ENCODE data around the gene MRPL37.

Gene MRPL37

DNA sequence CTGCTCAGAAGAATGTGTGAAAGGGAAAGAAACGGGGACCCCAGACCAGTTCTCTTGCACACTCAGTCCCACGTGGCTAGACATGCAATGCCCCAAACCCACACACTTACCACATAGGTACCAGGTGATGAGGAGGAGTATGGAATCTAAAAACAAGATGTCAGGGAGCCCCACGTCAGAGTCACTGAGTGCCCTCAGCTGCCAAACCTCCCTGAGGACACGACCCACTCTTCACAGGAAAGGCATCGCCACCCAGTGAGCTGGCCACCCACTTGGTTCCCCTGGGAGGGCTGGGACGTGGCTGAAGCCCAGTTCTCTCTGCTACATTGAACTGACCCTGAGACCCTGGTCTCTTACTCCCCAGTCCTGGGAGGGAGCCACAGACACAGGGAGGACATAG is 41.4 kb downstream of the MRPL37 start:
- DNase-seq: no peak

DNA sequence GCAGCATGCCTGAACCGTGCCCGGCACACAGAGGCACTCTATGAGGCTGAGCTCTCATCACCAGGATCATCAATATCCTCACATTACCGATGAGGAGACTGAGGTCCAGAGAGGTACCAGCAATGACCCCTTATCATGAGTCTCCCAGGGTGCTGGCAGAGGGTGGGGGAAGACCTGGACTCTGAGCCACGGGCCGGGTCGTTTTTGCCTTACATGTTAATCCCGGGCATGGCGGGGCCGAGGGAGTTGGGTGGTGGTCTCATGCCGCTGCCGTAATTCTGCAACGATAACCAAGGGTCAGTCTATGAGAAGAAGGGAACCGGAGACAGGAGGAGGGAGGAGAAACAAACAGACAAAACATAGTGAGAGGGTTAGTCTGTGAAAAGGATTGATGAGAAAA is 43.1 kb downstream of the MRPL37 start:
- no peak for DNase-seq

DNA sequence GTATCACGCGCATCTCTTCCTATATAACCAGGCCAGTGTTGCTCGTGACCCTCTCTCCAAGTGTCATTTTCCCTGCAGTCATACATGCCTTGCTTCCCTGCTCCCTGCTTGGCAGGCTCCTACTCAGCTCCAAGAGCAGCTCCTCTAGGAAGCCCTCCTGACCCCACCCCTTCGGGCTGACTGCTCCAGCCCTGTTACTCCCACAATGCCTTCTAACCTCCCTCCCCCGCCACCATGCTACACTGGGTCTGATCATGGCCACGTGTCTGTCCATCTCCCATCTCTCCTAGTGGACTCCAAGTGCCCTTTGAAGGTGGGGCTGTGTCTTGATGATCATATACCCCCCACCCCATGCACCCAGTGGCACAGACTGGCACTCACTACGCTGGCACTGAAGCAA is 44.7 kb downstream of the MRPL37 start:
- no peak for DNase-seq

DNA sequence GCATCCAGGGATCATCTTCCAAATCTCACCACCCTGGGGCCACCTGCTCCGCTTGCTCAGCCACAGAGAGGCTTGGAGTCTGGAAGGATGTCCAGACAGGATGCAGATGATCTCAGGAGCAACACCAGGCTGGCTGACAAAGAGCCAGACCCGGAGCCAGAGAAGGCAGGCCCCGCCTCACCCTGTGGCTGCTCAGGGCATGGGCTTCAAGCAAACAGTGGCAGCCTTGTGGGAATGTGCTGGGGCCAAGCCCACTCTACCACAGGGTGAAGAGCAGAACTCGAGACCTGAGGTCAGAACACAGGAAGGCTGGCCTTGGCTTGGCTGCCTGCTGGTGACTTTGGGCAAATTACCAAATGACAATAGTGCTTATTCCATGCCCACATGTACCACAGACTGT is 45.5 kb downstream of the MRPL37 start:
- no peak for DNase-seq

DNA sequence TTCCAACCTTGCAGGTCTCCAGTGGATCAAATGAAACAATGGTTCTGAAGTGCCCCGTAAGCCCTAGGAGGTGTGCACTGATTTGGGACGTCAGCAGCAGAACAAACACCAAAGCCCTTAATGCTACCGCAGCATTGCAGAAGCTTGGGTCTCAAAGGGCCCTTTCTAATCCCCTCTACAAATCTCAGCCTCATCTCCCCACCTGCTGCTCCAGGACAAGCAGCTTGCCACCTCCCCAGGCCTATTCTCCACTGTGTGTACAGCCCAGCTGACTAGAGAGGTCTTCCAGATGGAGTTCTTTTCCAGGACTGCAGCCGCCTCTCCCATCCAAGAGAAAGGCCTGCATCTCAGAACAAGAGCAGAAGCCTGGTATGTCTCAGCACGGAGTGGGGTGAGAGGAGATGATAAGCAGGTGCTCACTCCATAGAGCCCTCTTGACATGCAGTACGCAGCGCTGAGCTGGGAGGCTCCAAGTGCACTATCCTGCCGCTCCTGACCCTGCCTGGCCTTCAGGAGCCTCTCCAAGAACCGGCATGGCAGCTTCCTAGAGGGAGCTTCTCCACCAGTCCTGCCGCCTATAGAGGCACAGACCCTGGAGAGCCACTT is 46.3 kb downstream of the MRPL37 start:
- no peak for DNase-seq

DNA sequence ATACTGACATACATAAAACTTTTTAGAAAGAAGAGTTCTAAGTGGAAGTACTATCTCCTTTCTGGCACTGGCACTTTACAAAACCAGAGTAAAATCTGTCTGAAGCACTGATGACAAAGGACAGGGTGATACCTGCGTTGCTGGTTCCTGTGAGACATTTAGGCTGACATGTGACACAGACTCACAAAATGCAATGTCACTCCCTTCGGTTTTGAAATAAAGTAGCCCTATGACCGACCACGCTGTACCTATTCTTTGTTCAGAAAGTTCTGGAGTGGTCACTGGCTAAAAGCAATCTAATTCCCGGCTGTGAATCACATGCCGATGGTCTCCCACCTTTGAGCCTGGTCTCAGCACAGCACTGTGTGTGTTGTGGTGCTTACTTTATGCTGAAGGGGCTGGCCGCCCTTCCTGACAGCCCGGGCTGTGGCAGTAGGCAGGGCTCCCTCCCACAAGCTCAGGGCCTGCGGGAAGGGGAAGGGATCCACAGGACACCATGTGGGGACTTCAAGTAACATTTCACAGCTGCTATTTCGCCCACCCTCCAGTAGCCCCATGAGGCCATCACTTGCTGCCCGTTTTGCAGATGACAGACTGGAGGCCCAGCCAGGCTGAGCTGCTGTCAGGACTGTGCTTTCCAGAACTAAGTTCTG is 48.0 kb downstream of the MRPL37 start:
- no peak for DNase-seq

DNA sequence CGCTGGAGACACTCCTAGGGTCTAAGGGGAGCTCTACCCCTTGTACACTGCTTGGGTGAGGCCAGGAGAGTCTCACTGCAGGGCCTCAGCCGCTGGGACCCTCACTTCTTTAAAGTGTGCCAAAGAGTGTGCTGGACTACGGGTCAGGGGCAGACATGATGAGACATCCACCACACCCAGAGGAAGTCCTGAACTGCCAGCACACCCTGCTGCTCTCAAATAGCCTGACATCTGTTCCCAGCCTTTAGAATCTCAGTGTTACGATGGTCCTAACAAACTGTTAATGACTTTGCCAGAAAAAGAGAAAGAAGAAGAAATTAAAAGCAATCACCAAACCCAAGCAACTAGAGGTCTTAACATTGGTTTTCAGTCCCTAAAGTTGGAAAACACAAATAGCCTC is 49.0 kb downstream of the MRPL37 start:
- DNase-seq: no peak

DNA sequence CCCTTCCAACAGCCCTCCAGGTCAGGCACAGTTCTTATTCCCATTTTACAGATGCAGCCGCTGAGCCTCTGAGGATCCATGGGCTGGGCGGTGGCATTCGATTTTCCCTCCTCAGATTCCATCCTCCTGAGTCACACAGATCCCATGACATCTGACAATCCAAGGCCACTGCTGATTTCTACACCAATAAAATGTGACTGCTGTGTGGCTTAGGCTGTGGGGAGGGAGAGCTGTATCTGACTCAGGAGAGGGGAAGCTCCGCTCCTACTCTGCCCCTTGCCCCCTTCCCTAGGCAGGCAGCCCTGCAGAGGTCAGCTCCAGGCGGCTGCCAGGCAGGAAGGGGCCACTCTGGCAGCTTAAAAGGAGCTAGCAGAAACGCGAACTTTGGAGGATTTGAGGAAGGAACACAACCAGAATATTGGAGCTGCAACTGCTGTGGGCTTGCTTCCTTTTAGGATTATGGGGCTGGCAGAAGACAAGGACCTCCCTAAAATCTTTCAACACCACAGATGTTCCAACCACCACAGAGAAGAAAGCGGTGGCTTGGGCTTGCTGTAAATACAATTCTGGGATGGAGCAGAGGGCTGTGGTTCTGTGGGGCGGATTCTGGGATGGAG is 50.0 kb downstream of the MRPL37 start:
- DNase-seq: peak; percentile 85

DNA sequence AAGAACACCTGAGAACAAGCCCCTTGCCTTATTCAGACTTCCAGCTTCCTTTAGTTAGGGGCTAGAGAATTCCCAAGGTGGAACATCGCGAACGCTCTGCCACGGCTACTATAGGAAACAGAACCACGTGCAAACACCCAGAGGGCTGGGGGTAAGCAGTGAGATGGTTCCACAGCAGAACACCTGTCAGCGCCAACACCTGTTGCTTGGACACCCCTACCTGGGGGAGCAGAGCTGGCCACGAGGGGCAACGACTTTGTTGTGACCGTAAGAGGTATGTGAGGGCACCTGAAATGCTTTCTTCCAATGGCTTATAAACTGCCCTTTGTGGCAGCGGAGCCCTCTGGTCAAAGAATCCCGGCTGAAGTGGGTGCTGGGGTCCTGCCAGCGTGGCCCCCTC is 50.7 kb downstream of the MRPL37 start:
- no peak for DNase-seq

DNA sequence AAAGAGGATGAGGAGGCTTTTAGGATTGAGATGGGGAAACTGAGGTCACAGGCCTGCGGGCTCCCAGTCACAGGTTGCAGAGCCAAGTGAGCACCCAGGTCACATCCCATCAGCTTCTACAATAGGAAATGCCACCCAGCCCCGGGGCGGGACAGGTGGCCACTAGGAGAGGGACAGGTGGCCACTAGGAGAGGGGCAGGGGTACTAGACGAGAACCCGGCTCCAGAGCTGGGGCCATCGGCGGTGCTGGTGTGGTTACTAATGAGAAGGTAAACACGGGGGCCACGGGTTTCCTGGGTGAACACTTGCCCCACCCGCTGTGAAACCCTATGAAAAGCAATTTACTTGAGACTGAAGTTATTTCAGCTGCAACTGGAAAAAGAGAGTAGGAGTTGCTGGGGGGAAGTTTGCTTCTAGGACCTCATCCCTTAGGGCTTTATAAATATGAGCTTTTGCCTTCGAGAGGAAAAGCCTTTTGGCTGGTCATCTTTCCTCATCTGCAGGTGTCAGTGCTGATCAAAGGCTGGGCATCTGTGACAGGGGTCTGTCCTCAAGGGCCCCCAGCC is 52.5 kb downstream of the MRPL37 start:
- no peak for DNase-seq

DNA sequence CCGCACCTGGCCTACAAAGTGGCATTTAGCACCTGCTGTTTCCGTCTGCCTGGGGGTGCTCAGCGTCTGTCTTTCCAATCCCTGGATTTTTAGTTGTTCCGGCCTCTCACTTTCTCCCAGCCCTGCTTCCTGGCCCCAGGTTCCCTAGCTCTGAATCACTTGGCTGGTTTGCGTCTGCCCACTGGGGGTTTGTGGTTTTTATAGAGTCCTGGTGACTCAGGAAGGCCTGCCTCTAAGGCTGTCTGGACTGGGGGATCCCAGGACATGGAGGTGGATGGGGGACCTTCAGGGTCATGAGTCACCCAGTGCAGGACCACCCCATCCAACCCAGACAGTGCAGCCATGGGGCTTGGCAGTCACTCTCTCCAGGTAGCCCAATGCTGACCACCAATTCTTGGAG is 53.5 kb downstream of the MRPL37 start:
- peak; percentile 96 for DNase-seq

DNA sequence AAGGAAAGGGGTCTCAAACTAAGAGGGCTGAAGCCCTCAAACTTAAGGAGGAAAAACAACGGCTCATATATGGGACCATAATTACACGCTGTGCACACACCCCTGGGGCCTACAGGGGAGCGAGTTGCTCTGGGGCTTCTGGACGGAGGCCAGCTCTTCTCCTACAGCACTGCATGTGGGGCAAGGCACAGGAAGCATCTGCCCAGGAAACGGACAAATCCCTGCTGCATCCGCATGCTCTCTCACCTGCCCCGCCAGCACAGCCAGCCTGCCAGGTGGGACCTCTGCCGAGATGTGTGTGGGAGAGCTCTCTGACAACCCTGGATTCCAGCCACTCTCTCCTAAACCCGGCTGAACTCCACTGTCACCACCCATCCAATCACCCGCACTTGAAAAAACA is 54.1 kb downstream of the MRPL37 start:
- peak; percentile 80 for DNase-seq

DNA sequence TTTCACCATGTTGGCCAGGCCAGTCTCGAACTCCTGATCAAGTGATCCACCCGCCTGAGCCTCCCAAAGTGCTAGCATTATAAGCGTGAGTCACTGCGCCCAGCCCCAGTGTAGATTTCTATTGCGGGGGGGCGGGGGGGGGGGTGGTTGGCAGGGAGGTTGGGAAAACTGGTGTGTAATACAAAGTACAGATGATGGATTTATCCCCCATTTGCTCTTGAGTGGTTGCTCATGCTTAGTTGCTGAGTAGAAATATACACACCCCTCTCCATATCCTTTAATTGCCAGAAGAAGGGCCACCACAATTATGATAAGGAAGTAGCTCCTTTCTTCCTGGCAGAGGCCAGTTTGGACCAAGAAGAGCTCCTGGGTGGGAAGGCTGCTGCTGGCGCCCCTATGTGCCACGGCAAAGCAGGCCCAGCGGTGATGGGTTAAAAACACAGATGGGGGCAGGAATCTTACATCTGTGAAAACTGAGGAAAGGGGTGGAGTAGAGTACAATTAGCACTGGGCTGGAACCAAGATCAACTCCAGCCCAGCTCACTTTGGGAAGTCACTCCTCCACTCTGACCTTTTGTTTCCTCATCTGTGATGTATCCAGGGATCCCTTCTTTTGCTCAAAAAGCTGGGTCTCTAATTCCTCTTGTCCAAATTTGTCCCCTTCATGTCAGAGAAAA is 55.2 kb downstream of the MRPL37 start:
- DNase-seq: peak; percentile 82

DNA sequence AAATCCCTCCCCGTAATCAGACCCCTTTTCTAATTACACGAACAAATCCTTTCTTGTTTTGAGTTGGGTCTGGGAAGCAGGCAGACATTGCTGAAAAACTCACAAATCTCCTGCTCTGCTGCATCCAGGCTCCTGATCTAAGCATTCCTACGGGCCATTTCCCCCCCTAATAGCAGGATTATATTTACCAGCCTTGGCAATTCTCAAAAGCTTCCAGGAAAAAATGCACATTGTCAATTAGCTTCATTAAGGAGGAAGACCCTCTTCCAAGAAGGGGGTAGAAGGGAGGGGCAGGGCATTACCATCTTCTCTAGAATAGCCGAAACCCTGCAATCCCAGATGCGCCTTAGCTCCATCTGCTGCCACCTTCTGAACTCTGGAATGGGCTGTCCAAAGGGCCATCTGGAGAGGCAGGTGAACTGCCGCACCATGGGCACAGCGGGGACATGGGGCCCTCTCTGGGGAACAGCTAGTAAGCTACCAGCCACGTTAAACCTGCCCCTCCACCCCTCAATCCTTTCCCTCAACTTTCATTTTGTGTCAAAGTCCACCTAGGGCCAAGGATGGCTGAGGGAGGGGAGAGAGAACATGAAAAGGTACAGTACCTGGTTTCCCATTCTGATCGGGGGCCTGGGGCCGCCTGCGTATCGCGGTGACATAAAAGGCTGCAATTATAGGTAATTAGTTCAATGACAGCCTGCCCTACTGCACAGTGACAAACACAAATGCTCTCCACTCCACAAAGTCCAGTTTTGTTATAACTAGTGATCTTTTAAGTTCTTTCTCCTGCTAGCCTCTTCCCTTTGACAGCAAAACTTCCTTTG is 56.8 kb downstream of the MRPL37 start:
- DNase-seq: no peak

DNA sequence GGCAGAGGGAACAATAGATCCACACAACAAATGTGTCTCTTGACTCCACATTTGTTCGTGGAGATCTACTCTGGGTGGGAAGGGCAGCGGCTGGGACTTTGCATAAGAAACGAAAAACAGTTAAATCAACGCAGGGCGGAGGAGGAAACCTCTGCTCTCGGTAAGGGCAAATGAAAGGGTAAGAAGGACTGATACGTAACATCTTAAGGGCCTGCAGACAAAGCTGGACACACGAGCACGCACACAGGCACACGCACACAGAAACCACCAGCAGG is 57.3 kb downstream of the MRPL37 start:
- no peak for DNase-seq

DNA sequence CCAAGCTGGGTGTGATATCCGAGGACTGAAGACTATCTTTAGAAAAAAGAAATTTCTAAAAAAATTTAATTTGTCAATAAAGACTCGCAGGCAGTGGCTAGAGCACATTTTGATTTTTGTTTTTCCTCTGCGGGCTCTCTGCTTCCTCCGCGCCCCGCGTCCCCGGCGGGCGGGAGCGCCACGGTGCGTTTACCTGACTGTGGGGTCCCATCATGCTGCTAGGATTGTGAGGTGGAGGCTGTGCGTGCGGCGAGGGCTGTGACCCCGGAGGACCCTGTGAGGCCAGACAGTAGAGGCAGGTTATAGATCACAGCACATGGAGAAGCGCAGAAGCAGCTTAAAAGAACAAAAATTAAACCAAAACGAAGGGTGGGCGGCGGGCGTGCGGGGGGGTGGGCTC is 57.9 kb downstream of the MRPL37 start:
- no peak for DNase-seq

DNA sequence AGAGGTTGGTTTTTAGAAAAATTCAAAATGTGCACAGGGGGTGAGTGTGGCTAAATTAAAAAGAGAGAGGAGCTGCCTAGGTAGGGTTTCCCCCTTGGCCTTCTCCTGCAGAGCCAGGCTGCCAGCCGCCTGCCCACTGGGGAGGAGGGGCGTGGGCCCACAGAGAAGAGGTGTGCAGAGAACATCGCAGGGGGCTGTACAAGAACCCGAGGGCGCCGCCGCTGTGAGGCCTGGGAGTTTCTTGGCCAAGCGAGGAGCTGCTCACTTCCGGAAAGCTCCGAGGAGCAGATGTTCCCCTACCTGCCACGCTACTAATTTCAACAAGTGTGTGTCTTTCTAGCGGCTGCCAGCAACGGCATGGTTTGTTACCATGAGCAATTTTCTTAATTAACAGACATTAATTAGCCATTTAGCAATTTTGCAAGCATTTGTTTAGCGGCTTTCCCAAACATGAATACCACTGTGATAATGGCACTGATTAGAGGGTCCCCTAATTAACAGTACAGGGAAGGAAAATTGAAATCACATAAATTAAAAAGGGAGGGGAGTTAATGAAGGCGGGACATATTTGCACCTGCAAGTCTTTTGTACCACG is 59.7 kb downstream of the MRPL37 start:
- DNase-seq: no peak

DNA sequence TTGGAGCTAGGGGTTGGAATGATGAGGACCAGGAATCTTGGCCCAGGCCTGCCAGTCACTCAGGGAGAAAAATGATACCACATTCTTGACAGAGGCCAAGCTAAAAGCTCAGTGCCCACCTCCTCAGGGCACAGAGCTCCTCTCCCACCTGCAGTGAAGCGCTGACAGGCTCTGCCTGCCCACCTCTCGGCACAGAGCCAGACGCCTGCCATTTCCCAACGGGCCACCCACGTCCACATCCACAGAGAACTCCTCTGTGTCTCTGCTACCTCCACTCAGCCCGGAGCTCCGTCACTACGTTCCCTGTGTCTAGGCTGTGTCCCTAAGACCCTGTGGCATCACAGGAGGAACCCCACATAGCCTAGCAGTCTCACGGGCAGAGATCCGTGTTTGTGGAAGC is 60.8 kb downstream of the MRPL37 start:
- no peak for DNase-seq

DNA sequence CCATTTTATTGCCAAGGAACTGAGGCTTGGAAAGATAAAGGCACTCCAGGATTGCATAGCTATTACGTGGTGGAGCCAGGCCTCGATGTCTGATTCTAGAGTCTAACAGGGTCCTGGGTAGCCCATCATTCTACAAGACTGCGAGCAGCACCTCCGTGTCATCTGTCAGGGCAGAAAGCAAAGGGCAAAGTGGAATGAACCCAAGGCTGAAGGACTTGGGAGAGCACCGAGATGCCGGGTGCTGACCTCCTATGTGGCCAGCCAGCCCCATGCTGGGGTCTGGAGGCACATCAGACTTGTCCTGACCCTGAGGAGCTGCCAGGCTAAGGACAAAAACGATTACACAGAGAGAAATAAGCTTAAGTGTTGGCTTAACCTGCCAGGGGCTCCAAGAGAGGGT is 62.3 kb downstream of the MRPL37 start:
- no peak for DNase-seq

DNA sequence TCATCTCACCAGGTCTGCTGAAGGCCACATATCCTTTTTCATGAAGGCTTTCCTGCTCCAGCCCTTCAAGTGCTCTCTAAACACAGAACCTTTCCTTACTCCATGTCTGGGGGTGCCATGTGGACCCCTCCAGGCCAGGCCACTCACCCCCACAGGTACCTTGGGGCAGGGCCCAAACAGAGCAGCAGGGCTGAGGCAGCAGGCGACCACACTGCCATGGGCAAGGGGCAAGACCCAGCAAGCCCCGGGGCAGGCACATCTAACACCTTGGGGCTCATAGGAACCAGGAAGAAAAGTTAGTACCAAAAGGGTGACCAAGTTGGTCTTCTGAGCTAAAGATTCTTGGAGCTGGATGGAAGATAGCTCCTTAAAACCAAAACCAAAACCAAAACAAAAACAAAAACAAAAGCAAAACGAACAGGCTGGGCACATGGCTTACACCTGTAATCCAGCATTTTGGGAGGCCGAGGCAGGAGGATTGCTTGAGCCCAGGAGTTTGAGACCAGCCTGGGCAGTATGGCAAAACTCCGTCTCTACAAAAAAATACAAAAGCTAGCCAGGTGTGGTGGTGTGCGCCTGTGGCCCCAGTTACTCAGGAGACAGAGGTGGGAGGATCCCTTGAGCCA is 63.7 kb downstream of the MRPL37 start:
- DNase-seq: no peak

DNA sequence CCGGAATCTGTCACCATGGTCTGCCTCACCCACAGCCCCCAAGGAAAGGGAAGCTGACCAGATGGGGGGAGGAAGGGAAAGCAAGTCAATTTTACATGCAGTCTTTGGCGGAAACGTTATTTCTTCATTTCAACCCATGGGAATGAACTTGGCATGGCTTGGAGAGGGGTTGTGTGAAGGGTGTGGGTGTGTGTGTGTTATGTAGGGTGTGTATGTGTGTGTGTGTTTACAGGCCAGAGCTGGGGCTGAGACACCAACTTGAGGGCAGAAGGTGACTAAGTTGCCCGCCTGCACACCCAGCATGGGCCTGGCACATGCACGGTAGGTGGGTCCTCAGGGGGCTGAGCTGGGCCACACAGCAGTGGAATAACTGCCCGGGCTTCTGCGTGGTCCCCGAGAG is 65.2 kb downstream of the MRPL37 start:
- no peak for DNase-seq

DNA sequence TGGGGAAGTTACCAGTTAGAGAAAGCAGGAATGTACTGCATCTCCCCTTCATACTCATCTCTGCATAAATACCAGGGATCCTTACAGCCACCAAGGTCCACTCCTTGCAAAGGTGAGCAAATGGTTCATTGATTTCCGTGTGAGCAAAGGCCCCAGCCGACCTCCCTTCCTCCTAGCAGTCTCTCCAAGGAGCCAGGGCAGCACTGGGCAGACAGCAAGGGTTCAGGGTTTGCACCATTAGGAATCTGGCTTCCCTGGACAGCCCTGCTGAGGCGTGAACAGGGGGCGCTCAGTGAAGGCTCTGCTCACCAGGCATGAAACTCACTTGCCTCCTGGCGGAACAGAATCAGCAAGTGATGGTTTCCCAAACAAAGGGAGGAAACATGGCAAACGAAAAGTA is 65.7 kb downstream of the MRPL37 start:
- no peak for DNase-seq

Measured in fibroblast of skin of right biceps (primary cell).